Measurements from ENCODE around the gene CLDN11. TPM values are rescaled to one million over a fixed set of nuclear protein-coding genes. Genes with fewer than 3 reads are reported as not detected.

Gene CLDN11
- total and polyA plus RNA-seq, 10 of the 15 experiments (the other 5 are each of a cell fraction or from before 2014, with no cell fraction given): 0.15 TPM; not detected in 9

- Histone ChIP-seq H3K27me3 (replicated peaks in 1 of 2; ENCODE audit: control insufficient read depth in 2 of 2, insufficient read depth in 2 of 2, low read length in 1 of 2) (peaks cover 3 to 4% of the 10 kb centered on the region in 2 experiments; a peak in 3 of 4 replicates), H3K4me2 (ENCODE audit: control insufficient read depth, insufficient read depth) (no peak overlapping the region), H3K27ac (ENCODE audit: control insufficient read depth, insufficient read depth) (no peak overlapping the region), H2AFZ (ENCODE audit: control insufficient read depth, low read depth, low read length) (no peak overlapping the region), H3K79me2 (ENCODE audit: control insufficient read depth, insufficient read depth, low read length) (no peaks in the 10 kb centered on the region), H3K4me1 (ENCODE audit: control insufficient read depth, insufficient read depth, low read length) (no peaks in the 10 kb centered on the region), H3K9me3 (replicated peaks; ENCODE audit: control insufficient read depth, insufficient read depth, low read length) (no peaks in the 10 kb centered on the region), H3K36me3 (ENCODE audit: control insufficient read depth in 2 of 2, insufficient read depth in 2 of 2, low read length in 1 of 2) (no peaks in the 10 kb centered on the region), H4K20me1 (ENCODE audit: control insufficient read depth, insufficient read depth) (no peaks in the 10 kb centered on the region), H3K4me3 (no peak overlapping the region), H3K9ac (ENCODE audit: control insufficient read depth, insufficient read depth, low read length) (no peak overlapping the region)
- TF ChIP-seq BRCA1 (IDR thresholded peaks at IDR 0.05; ENCODE audit: low read depth, low read length) (no peak), IRF4 (IDR thresholded peaks at IDR 0.05; ENCODE audit: low read depth, low read length) (no peak)
- 2% methylated on average over 2 of the region's 2 CpGs for WGBS (ENCODE audit: insufficient coverage, insufficient replicate concordance, low lambda C conversion rate, missing lambda C conversion rate)
- ATAC-seq (no peak), FAIRE-seq (no peak), DNase-seq (ENCODE audit: low read depth, low spot score) (no peak)
- POLR2A ChIA-PET: no interaction called here
- no TSS peak for BruUV-seq (replicated peaks)
- CTCF ChIA-PET: no interaction called here
- RAD21 ChIA-PET (ENCODE audit: unreplicated experiment): no interaction called here
- SMC1A ChIA-PET (ENCODE audit: uncharacterized antibody, unreplicated experiment): no interaction called here
- intact Hi-C loops (cut with micrococcal nuclease; ENCODE audit: unreplicated experiment): no loop called here
- in situ Hi-C loops (cut with MboI): no loop called here
These were observed 58.7 kb downstream of the CLDN11 start for GRCh38 chr3:170477395-170477794.

DNA sequence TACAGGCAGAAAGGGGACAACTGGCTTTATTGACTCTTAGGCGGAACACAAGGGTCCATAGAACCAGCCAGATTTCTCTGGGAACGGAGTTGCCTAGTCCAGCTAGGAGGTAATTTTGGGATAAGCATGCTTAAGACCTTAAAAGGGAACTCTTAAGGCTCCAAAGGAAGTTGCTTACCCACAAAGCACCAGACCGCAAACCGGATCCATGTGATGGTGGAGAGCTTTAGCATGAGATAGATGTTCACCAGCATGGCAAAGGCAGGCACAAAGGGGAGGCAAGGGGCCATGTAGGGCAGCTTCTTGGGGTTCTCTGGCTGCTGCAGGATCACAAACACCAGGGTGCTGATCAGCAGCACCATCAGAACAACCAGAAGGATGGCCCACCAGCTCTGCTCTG, 61.4 kb downstream of the CLDN11 start:
- ChIA-PET RAD21 (ENCODE audit: unreplicated experiment) (no interaction called here), CTCF (interaction anchor here (0.5 kb wide), 1 partner anchor 1095 kb away, joined by 3 read pairs; no protein-coding TSS in a partner anchor), POLR2A (no interaction called here), SMC1A (ENCODE audit: uncharacterized antibody, unreplicated experiment) (no interaction called here)
- no peak overlapping the region for H3K9ac ChIP-seq (ENCODE audit: control insufficient read depth, insufficient read depth, low read length)
- FAIRE-seq (no peak), ATAC-seq (no peak), DNase-seq (ENCODE audit: low read depth, low spot score) (no peak)
- WGBS (ENCODE audit: insufficient coverage, insufficient replicate concordance, low lambda C conversion rate, missing lambda C conversion rate): 49% methylated on average over 4 of the region's 4 CpGs
- in situ Hi-C loops (cut with MboI): no loop called here
- no peak overlapping the region for H3K27ac ChIP-seq (ENCODE audit: control insufficient read depth, insufficient read depth)
- no peak overlapping the region for H3K4me3 ChIP-seq
- no peaks in the 10 kb centered on the region for H3K4me1 ChIP-seq (ENCODE audit: control insufficient read depth, insufficient read depth, low read length)
- H4K20me1 ChIP-seq (ENCODE audit: control insufficient read depth, insufficient read depth): no peaks in the 10 kb centered on the region
- intact Hi-C loops (cut with micrococcal nuclease; ENCODE audit: unreplicated experiment): no loop called here
- BruUV-seq (replicated peaks): no TSS peak
- H3K36me3 ChIP-seq (ENCODE audit: control insufficient read depth in 2 of 2, insufficient read depth in 2 of 2, low read length in 1 of 2): no peaks in the 10 kb centered on the region
- H3K9me3 ChIP-seq (replicated peaks; ENCODE audit: control insufficient read depth, insufficient read depth, low read length): no peaks in the 10 kb centered on the region
- TF ChIP-seq NFIC (IDR thresholded peaks at IDR 0.05; ENCODE audit: low read depth, low read length): no peak
- TF ChIP-seq SIX5 (IDR thresholded peaks at IDR 0.05; ENCODE audit: low read depth, low read length, severe bottlenecking): no peak
- no peak for TF ChIP-seq CBFB (IDR thresholded peaks at IDR 0.05; ENCODE audit: low read depth)
- TF ChIP-seq SREBF1 (IDR thresholded peaks at IDR 0.05; ENCODE audit: low read length): no peak
- TF ChIP-seq JUNB (IDR thresholded peaks at IDR 0.05): no peak
- H3K4me2 ChIP-seq (ENCODE audit: control insufficient read depth, insufficient read depth): no peak overlapping the region
- H3K27me3 ChIP-seq (replicated peaks in 1 of 2; ENCODE audit: control insufficient read depth in 2 of 2, insufficient read depth in 2 of 2, low read length in 1 of 2): peaks cover 1 to 6% of the 10 kb centered on the region in 2 experiments; a peak in 2 of 4 replicates
- no peak overlapping the region for H2AFZ ChIP-seq (ENCODE audit: control insufficient read depth, low read depth, low read length)
- no peaks in the 10 kb centered on the region for H3K79me2 ChIP-seq (ENCODE audit: control insufficient read depth, insufficient read depth, low read length)
